Parathyroid adenoma (tissue), 2 donors: ENCODE data around the gene TWIST2.

Experiments
- H2AFZ ChIP-seq: fragments of 300-600 bp; sonication (generic); one replicate; pipeline ENCODE4 v1.7.0; 2017; ENCODE audit warnings: antibody characterized with exemption, mild to moderate bottlenecking
- H3K27ac ChIP-seq: fragments of 300-600 bp; sonication (generic); one replicate; pipeline ENCODE4 v1.7.0; 2017
- H3K27me3 ChIP-seq: fragments of 300-600 bp; sonication (generic); one replicate; pipeline ENCODE4 v1.7.0; 2017; ENCODE audit warnings: low read length; ENCODE audit not compliant: control insufficient read depth, insufficient read depth
- H3K36me3 ChIP-seq: fragments of 300-600 bp; sonication (generic); one replicate; pipeline ENCODE4 v1.7.0; 2017; ENCODE audit warnings: low read length; ENCODE audit not compliant: control insufficient read depth, insufficient read depth
- H3K4me1 ChIP-seq: fragments of 300-600 bp; sonication (generic); one replicate; pipeline ENCODE4 v1.7.0; 2017; ENCODE audit warnings: control low read depth
- H3K4me2 ChIP-seq: fragments of 300-600 bp; sonication (generic); one replicate; pipeline ENCODE4 v1.7.0; 2017; ENCODE audit warnings: low read length
- H3K4me3 ChIP-seq: fragments of 300-600 bp; sonication (generic); one replicate; pipeline ENCODE4 v1.7.0; 2017; ENCODE audit warnings: low read depth, low read length
- H3K79me2 ChIP-seq: fragments of 300-600 bp; sonication (generic); one replicate; pipeline ENCODE4 v1.7.0; 2017; ENCODE audit warnings: control low read depth
- H3K9ac ChIP-seq: fragments of 300-600 bp; sonication (generic); one replicate; pipeline ENCODE4 v1.7.0; 2017; ENCODE audit warnings: mild to moderate bottlenecking
- H3K9me3 ChIP-seq: fragments of 300-600 bp; sonication (generic); one replicate; pipeline ENCODE4 v1.7.0; 2017; ENCODE audit warnings: low read length; ENCODE audit not compliant: control insufficient read depth
- TF ChIP-seq, protein P1 (sequence below): fragments of 300-600 bp; sonication (generic); IDR thresholded peaks from one replicate; pipeline ENCODE4 v1.7.0; 2017; ENCODE audit warnings: antibody characterized with exemption, mild to moderate bottlenecking
- donor health status: primary hyperparathyroidism.

The TWIST2 gene

DNA sequence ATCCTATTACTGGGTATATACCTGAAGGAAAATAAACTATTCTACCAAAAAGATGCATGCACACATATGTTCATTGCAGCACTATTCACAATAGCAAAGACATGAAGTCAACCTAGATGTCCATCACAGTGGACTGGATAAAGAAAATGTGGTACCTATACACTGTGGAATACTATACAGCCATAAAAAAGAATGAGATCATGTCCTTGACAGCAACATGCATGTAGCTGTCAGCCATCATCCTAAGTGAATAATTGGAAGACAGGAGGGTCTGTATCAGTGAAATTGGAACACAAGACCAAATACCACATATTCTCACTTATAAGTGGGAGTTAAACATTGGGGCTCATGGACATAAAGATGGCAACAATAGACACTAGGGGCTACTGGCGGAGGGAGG is 27.7 kb upstream of the TWIST2 start:
- Histone ChIP-seq H3K9me3 (no peaks in the 10 kb centered on the region), H3K4me3 (no peak overlapping the region), H3K27me3 (no peaks in the 10 kb centered on the region), H3K36me3 (no peaks in the 10 kb centered on the region), H3K4me2 (no peak overlapping the region), H3K4me1 (no peaks in the 10 kb centered on the region), H3K27ac (no peak overlapping the region), H3K9ac (no peak overlapping the region), H3K79me2 (no peaks in the 10 kb centered on the region), H2AFZ (no peak overlapping the region)
- TF ChIP-seq, protein P1, sequence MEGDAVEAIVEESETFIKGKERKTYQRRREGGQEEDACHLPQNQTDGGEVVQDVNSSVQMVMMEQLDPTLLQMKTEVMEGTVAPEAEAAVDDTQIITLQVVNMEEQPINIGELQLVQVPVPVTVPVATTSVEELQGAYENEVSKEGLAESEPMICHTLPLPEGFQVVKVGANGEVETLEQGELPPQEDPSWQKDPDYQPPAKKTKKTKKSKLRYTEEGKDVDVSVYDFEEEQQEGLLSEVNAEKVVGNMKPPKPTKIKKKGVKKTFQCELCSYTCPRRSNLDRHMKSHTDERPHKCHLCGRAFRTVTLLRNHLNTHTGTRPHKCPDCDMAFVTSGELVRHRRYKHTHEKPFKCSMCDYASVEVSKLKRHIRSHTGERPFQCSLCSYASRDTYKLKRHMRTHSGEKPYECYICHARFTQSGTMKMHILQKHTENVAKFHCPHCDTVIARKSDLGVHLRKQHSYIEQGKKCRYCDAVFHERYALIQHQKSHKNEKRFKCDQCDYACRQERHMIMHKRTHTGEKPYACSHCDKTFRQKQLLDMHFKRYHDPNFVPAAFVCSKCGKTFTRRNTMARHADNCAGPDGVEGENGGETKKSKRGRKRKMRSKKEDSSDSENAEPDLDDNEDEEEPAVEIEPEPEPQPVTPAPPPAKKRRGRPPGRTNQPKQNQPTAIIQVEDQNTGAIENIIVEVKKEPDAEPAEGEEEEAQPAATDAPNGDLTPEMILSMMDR: no peak

DNA sequence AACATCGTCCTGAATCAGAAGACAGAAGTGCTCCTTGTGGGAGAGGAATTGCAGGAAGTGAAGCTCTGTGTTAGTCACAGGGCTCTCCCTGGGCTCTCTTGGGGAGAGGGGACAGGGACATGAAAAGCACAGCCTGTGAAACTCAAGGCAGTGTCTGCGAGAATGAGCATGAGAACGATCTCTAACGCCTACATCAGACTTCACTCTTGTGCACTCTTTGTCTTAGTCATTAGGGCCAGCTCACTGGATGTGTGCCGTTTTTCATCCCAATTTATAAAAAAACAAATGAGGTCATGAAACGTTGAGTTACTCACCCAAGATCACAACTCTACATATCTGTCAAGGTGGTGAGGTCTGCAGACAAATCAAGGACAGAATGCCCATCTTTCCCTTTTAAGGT is 27.0 kb upstream of the TWIST2 start:
- Histone ChIP-seq H3K36me3 (no peaks in the 10 kb centered on the region), H3K27ac (no peak overlapping the region), H3K4me3 (no peak overlapping the region), H3K27me3 (no peaks in the 10 kb centered on the region), H3K9ac (no peak overlapping the region), H3K4me2 (no peak overlapping the region), H3K79me2 (no peaks in the 10 kb centered on the region), H3K9me3 (no peaks in the 10 kb centered on the region), H3K4me1 (no peaks in the 10 kb centered on the region), H2AFZ (no peak overlapping the region)
- TF ChIP-seq, protein P1: no peak

DNA sequence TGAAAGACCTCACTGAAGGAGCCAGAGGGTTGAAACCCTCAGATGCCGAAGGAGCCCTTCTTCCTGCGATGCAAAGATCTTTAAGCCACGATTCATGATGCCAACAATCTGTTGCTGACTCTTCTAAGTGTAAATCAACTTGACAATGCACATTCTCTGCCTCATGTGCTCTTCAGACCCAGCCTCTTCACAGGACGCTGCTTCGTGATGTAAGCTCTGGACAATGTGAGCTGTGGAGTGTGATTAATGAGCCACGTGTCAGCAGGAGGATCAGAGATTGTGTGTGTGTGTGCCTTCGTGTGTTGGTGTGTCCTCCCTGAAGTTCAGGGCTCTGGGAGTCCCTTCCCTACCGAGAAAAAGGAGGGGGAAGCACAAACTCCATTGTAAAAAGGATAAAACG is 26.5 kb upstream of the TWIST2 start:
- H2AFZ ChIP-seq: no peak overlapping the region
- H3K4me3 ChIP-seq: no peak overlapping the region
- no peaks in the 10 kb centered on the region for H3K79me2 ChIP-seq
- H3K9ac ChIP-seq: no peak overlapping the region
- no peaks in the 10 kb centered on the region for H3K4me1 ChIP-seq
- no peak overlapping the region for H3K27ac ChIP-seq
- H3K36me3 ChIP-seq: no peaks in the 10 kb centered on the region
- no peak overlapping the region for H3K4me2 ChIP-seq
- TF ChIP-seq, protein P1: no peak
- H3K27me3 ChIP-seq: no peaks in the 10 kb centered on the region
- no peaks in the 10 kb centered on the region for H3K9me3 ChIP-seq

DNA sequence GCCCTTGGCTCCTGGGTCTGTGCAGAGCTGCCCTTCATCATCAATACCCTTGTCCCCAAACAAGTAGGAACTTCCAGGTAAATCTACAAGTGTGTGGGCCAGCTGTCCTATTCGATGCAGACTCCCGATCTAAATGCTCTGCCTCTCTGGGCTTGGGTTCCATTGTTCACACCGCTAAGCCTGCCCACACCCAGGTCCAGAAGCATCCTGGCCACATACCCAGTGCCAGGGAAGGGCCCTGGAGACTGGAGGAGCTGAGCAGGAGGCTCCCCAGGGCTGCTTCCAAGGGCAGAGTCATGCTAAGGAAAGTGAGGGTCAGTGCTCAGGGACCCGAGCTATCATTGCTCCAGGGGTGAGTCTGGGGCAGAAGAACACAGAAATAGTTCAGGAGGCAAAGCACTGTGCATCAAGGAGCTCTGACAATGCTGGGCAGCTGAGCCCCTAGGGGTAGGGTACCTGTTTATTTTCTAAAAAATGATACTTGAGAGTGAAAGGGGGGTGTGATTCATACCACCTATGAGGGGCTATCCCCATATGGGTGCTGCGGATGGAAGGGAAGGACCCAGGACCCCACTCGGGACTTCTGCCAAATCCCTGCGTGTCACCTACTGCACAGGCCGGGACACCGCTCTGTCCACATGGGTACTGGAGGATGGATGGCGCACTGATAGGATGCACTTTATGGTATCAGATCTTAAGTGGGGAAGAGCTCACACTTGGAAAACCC is 25.8 kb upstream of the TWIST2 start:
- H3K9me3 ChIP-seq: no peaks in the 10 kb centered on the region
- TF ChIP-seq, protein P1: no peak
- H3K27ac ChIP-seq: no peak overlapping the region
- no peak overlapping the region for H3K4me3 ChIP-seq
- no peaks in the 10 kb centered on the region for H3K36me3 ChIP-seq
- H3K9ac ChIP-seq: no peak overlapping the region
- H3K4me1 ChIP-seq: no peaks in the 10 kb centered on the region
- H3K27me3 ChIP-seq: no peaks in the 10 kb centered on the region
- H2AFZ ChIP-seq: no peak overlapping the region
- no peak overlapping the region for H3K4me2 ChIP-seq
- H3K79me2 ChIP-seq: no peaks in the 10 kb centered on the region

DNA sequence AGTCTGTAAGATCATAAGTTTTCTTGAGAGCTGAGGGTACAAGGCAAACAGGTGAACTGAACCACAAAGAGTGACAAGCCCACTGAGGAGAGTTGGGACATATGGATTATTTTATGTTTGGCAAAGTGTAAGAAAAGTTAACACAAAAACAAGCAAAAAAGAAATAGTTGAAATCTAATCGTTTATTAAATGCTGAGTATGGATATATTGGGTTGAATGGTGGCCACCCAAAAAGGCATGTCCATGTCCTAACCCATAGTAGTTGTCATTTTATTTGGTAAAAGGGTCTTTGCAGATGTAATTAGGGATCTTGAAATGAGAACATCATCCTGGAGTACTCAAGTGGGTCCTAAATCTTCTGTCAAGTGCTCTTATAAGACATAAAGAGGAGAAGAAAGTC is 24.9 kb upstream of the TWIST2 start:
- H3K4me1 ChIP-seq: no peaks in the 10 kb centered on the region
- no peak overlapping the region for H3K4me3 ChIP-seq
- no peaks in the 10 kb centered on the region for H3K9me3 ChIP-seq
- TF ChIP-seq, protein P1: no peak
- H3K79me2 ChIP-seq: no peaks in the 10 kb centered on the region
- H3K27me3 ChIP-seq: no peaks in the 10 kb centered on the region
- no peaks in the 10 kb centered on the region for H3K36me3 ChIP-seq
- H2AFZ ChIP-seq: no peak overlapping the region
- no peak overlapping the region for H3K9ac ChIP-seq
- no peak overlapping the region for H3K4me2 ChIP-seq
- H3K27ac ChIP-seq: no peak overlapping the region
